Measurements from ENCODE around the gene GTF2F2. TPM values are rescaled to one million over a fixed set of nuclear protein-coding genes. Genes with fewer than 3 reads are reported as not detected.

The GTF2F2 gene
- total RNA-seq, 1 donor from 2014 or later = 29.5 TPM

DNA sequence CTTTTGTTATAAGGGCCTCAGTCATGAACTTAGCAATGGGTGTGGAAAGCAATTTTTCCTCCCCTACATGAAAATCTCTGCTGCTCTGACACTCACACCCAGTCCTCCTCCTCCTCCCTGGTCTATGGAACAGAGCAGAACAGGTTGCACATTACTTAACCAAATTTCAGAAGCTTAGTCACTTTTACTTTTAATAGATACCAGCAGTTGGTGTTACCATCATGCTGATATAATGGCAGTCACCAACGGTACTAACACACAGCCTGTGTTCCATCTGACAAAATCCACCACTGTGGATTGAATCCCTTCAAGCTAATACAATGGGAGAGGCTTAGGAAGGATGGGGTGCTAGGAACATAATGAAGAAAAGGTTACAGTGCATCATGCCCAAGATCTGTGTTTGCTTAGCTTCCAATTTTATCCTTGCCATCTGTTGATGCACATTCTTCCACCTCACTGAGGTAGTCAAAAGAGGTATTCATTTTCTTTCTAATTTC, 210.9 kb downstream of the GTF2F2 start:
- TF ChIP-seq, protein P1, sequence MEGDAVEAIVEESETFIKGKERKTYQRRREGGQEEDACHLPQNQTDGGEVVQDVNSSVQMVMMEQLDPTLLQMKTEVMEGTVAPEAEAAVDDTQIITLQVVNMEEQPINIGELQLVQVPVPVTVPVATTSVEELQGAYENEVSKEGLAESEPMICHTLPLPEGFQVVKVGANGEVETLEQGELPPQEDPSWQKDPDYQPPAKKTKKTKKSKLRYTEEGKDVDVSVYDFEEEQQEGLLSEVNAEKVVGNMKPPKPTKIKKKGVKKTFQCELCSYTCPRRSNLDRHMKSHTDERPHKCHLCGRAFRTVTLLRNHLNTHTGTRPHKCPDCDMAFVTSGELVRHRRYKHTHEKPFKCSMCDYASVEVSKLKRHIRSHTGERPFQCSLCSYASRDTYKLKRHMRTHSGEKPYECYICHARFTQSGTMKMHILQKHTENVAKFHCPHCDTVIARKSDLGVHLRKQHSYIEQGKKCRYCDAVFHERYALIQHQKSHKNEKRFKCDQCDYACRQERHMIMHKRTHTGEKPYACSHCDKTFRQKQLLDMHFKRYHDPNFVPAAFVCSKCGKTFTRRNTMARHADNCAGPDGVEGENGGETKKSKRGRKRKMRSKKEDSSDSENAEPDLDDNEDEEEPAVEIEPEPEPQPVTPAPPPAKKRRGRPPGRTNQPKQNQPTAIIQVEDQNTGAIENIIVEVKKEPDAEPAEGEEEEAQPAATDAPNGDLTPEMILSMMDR (IDR thresholded peaks at IDR 0.05; ENCODE audit: insufficient read depth, low read length, poor library complexity, severe bottlenecking) = no peak
- no peak for DNase-seq (ENCODE audit: low read depth)
- peaks cover 1% of the 10 kb centered on the region for H3K36me3 ChIP-seq (ENCODE audit: control insufficient read depth, insufficient read depth, low read length)

DNA sequence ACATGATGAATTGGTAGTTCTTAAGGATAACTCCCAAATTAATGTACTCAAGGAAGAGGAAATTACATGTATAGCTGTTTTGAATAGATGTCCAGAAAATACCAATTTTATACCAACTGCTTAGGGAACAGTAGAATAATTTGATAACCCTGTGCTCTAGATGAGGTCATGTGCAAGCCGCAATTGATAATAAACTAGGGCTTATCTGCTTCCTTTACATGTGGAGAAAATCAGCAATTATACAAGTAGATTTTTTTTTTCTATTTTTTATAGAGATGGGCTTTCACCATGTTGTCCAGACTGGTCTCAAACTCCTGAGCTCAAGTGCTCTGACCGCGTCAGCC, 211.4 kb downstream of the GTF2F2 start:
- no peak overlapping the region for H3K4me3 ChIP-seq (ENCODE audit: low read depth, low read length)
- H3K27me3 ChIP-seq (ENCODE audit: control insufficient read depth, insufficient read depth, low read length) = no peaks in the 10 kb centered on the region
- TF ChIP-seq, protein P1 (IDR thresholded peaks at IDR 0.05; ENCODE audit: insufficient read depth, low read length, poor library complexity, severe bottlenecking) = no peak
- H3K36me3 ChIP-seq (ENCODE audit: control insufficient read depth, insufficient read depth, low read length) = peaks cover 1% of the 10 kb centered on the region
- DNase-seq (ENCODE audit: low read depth) = no peak

More for the DNA sequence above, 210.9 kb downstream of the GTF2F2 start:
- H3K4me3 ChIP-seq (ENCODE audit: low read depth, low read length) = no peak overlapping the region
- no peaks in the 10 kb centered on the region for H3K27me3 ChIP-seq (ENCODE audit: control insufficient read depth, insufficient read depth, low read length)

- no peak overlapping the region for H3K4me3 ChIP-seq (ENCODE audit: low read depth, low read length)
- peaks cover 1% of the 10 kb centered on the region for H3K36me3 ChIP-seq (ENCODE audit: control insufficient read depth, insufficient read depth, low read length)
- DNase-seq (ENCODE audit: low read depth) = no peak
- H3K27me3 ChIP-seq (ENCODE audit: control insufficient read depth, insufficient read depth, low read length) = no peaks in the 10 kb centered on the region
- TF ChIP-seq, protein P1 (IDR thresholded peaks at IDR 0.05; ENCODE audit: insufficient read depth, low read length, poor library complexity, severe bottlenecking) = no peak
Observed at GRCh38 chr13:45332036-45332830, 211.9 kb downstream of the GTF2F2 start.

DNA sequence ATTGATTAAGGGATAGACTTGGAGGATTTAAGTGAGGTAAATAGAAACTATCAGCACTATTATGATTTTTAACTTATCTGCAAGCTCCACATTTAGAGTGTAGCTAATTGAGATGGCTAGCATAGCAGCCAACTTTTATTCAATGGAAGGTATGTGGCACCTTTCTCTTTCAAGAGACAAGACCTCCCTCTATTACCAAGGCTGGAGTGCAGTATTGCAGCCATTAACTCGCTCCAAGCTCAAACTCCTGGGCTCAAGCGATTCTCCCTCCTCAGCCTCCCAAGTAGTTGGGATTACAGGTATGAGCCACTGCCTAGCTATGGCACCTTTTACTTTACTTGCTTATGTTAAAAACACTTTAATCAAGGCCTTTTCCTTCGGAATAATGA, 212.5 kb downstream of the GTF2F2 start:
- TF ChIP-seq, protein P1 (IDR thresholded peaks at IDR 0.05; ENCODE audit: insufficient read depth, low read length, poor library complexity, severe bottlenecking) = no peak
- Histone ChIP-seq H3K36me3 (ENCODE audit: control insufficient read depth, insufficient read depth, low read length) (peaks cover 1% of the 10 kb centered on the region), H3K4me3 (ENCODE audit: low read depth, low read length) (no peak overlapping the region), H3K27me3 (ENCODE audit: control insufficient read depth, insufficient read depth, low read length) (no peaks in the 10 kb centered on the region)
- no peak for DNase-seq (ENCODE audit: low read depth)

GRCh38 chr13:45333251-45333976, 213.1 kb downstream of the GTF2F2 start:
- Histone ChIP-seq H3K36me3 (ENCODE audit: control insufficient read depth, insufficient read depth, low read length) (peaks cover 1% of the 10 kb centered on the region), H3K27me3 (ENCODE audit: control insufficient read depth, insufficient read depth, low read length) (no peaks in the 10 kb centered on the region), H3K4me3 (ENCODE audit: low read depth, low read length) (no peak overlapping the region)
- DNase-seq (ENCODE audit: low read depth) = no peak
- TF ChIP-seq, protein P1 (IDR thresholded peaks at IDR 0.05; ENCODE audit: insufficient read depth, low read length, poor library complexity, severe bottlenecking) = no peak

Other genes starting within 250 kb of the GTF2F2 start
- 6.3 and 6.6 TPM in 2 replicates for gene NUFIP1, start 131.0 kb upstream of the GTF2F2 start, total RNA-seq
- gene GPALPP1, start 131.0 kb upstream of the GTF2F2 start, total RNA-seq = 26.5 and 26.9 TPM in 2 replicates
- not detected in 2 replicates for gene KCTD4, start 80.5 kb downstream of the GTF2F2 start, total RNA-seq
- 2,692 and 3,236 TPM in 2 replicates for gene TPT1, start 220.7 kb downstream of the GTF2F2 start, total RNA-seq